Spleen (tissue), 7 donors: ENCODE data around the gene MOB3B.
"Not testable (repeated sequence)": the region's sequence is repeated elsewhere in the genome, so short reads cannot be mapped to it uniquely, and the experiment has no call there.

Source experiments
- POLR2A ChIP-seq, 3 donors: fragments of 450-650 bp; IDR thresholded peaks; one replicate each; pipeline ENCODE4 v1.5.1; 2017; ENCODE audit warnings: antibody characterized with exemption in 3 of 3, mild to moderate bottlenecking in 1 of 3
- POLR2AphosphoS5 ChIP-seq, 3 donors: sonication (generic); formaldehyde crosslinking; IDR thresholded peaks; one replicate each; pipeline ENCODE4 v1.5.1; 2017; ENCODE audit warnings: antibody characterized with exemption in 3 of 3
- TF ChIP-seq, protein P1 (sequence below), 11 experiments: fragments of 200-600 bp in 7 of 11; fragments of 450-650 bp in 4 of 11; sonication (generic) in 4 of 11; IDR thresholded peaks in 8 of 11; conservative IDR thresholded peaks in 3 of 11; 1 replicate in 7 of 11; 2 replicates in 4 of 11; pipeline versions ENCODE4 v1.4.0 to v1.8.0; 2016 to 2021; ENCODE audit warnings: antibody characterized with exemption in 11 of 11, inconsistent platforms in 4 of 11, mild to moderate bottlenecking in 1 of 11
- donor health status: DM: no; HTN: no; CAD: no; lungs with moderate emphysema.
- donor health status: DM: no; HTN: no; CAD: no.
- donor health status: DM: no; HTN: no; CAD: no.

DNA sequence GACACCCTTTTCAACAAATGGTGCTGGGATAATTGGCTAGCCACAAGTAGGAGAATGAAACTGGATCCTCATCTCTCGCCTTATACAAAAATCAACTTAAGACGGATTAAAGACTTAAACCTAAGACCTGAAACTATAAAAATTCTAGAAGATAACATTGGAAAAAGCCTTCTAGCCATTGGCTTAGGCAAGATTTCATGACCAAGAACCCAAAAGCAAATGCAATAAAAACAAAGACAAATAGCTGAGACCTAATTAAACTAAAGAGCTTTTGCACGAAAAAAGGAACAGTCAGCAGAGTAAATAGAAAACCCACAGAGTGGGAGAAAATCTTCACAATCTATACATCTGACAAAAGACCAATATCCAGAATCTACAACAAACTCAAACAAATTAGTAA, 110.1 kb downstream of the MOB3B start:
- TF ChIP-seq POLR2A, POLR2AphosphoS5 (IDR thresholded peaks at IDR 0.05): not testable (repeated sequence)
- TF ChIP-seq, protein P1, sequence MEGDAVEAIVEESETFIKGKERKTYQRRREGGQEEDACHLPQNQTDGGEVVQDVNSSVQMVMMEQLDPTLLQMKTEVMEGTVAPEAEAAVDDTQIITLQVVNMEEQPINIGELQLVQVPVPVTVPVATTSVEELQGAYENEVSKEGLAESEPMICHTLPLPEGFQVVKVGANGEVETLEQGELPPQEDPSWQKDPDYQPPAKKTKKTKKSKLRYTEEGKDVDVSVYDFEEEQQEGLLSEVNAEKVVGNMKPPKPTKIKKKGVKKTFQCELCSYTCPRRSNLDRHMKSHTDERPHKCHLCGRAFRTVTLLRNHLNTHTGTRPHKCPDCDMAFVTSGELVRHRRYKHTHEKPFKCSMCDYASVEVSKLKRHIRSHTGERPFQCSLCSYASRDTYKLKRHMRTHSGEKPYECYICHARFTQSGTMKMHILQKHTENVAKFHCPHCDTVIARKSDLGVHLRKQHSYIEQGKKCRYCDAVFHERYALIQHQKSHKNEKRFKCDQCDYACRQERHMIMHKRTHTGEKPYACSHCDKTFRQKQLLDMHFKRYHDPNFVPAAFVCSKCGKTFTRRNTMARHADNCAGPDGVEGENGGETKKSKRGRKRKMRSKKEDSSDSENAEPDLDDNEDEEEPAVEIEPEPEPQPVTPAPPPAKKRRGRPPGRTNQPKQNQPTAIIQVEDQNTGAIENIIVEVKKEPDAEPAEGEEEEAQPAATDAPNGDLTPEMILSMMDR (IDR thresholded peaks at IDR 0.05 in 8 of 11, conservative IDR thresholded peaks at IDR 0.05 in 3 of 11) = not testable (repeated sequence)
